ENCODE measurements around the gene DLG2.
"Not testable (repeated sequence)": the region's sequence is repeated elsewhere in the genome, so short reads cannot be mapped to it uniquely, and the experiment has no call there.

DLG2 gene

GRCh38 chr11:83635166-83635565 lies 1992.0 kb downstream of the DLG2 start:
- no peak for DNase-seq (ENCODE audit: low read depth)

- no peak for DNase-seq (ENCODE audit: low read depth)
These were observed 1996.9 kb downstream of the DLG2 start for GRCh38 chr11:83630211-83630610.

- DNase-seq (ENCODE audit: low read depth): no peak
These were observed 1997.4 kb downstream of the DLG2 start for GRCh38 chr11:83629775-83630174.

GRCh38 chr11:83628622-83629355 lies 1998.4 kb downstream of the DLG2 start:
- DNase-seq (ENCODE audit: low read depth): no peak

- DNase-seq (ENCODE audit: low read depth): no peak
These were observed 2001.8 kb downstream of the DLG2 start for GRCh38 chr11:83625336-83625735.

GRCh38 chr11:83617671-83618070 lies 2009.5 kb downstream of the DLG2 start:
- DNase-seq (ENCODE audit: low read depth): no peak

GRCh38 chr11:83613767-83614121 lies 2013.4 kb downstream of the DLG2 start:
- no peak for DNase-seq (ENCODE audit: low read depth)

GRCh38 chr11:83612891-83613766 lies 2014.0 kb downstream of the DLG2 start:
- no peak for DNase-seq (ENCODE audit: low read depth)

GRCh38 chr11:83611600-83611999 lies 2015.5 kb downstream of the DLG2 start:
- no peak for DNase-seq (ENCODE audit: low read depth)

GRCh38 chr11:83611031-83611430 lies 2016.1 kb downstream of the DLG2 start:
- no peak for DNase-seq (ENCODE audit: low read depth)

- DNase-seq (ENCODE audit: low read depth): no peak
These were observed 2018.0 kb downstream of the DLG2 start for GRCh38 chr11:83609191-83609590.

- no peak for DNase-seq (ENCODE audit: low read depth)
These were observed 2018.6 kb downstream of the DLG2 start for GRCh38 chr11:83608571-83608970.

GRCh38 chr11:83601914-83602527 lies 2025.1 kb downstream of the DLG2 start:
- no peak for DNase-seq (ENCODE audit: low read depth)

- no peak for DNase-seq (ENCODE audit: low read depth)
These were observed 2025.8 kb downstream of the DLG2 start for GRCh38 chr11:83601201-83601913.

- DNase-seq (ENCODE audit: low read depth): no peak
These were observed 2026.5 kb downstream of the DLG2 start for GRCh38 chr11:83600661-83601060.

GRCh38 chr11:83599066-83599465 lies 2028.1 kb downstream of the DLG2 start:
- DNase-seq (ENCODE audit: low read depth): no peak

GRCh38 chr11:83587797-83588196 lies 2039.3 kb downstream of the DLG2 start:
- DNase-seq (ENCODE audit: low read depth): not testable (repeated sequence)

- DNase-seq (ENCODE audit: low read depth): no peak
These were observed 2043.3 kb downstream of the DLG2 start for GRCh38 chr11:83583757-83584366.

GRCh38 chr11:83574519-83574918 lies 2052.6 kb downstream of the DLG2 start:
- no peak for DNase-seq (ENCODE audit: low read depth)

GRCh38 chr11:83572581-83573496 lies 2054.3 kb downstream of the DLG2 start:
- DNase-seq (ENCODE audit: low read depth): no peak

- DNase-seq (ENCODE audit: low read depth): no peak
These were observed 2055.8 kb downstream of the DLG2 start for GRCh38 chr11:83571302-83571701.

All from activated T-cell treated with anti-CD3 and anti-CD28 coated beads for 24 hours (primary cell).